Measurements from ENCODE around the gene AP3D1.

The AP3D1 gene

GRCh38 chr19:2180881-2181632 is 29.7 kb upstream of the AP3D1 start:
- no peak for DNase-seq (ENCODE audit: low read depth)

- no peak for DNase-seq (ENCODE audit: low read depth)
Measured at GRCh38 chr19:2180114-2180513, 28.7 kb upstream of the AP3D1 start.

GRCh38 chr19:2179095-2179494 is 27.7 kb upstream of the AP3D1 start:
- DNase-seq (ENCODE audit: low read depth) = no peak

- DNase-seq (ENCODE audit: low read depth) = no peak
Measured at GRCh38 chr19:2176337-2176994, 25.1 kb upstream of the AP3D1 start.

GRCh38 chr19:2175742-2176141 is 24.4 kb upstream of the AP3D1 start:
- DNase-seq (ENCODE audit: low read depth) = no peak

- DNase-seq (ENCODE audit: low read depth) = no peak
Measured at GRCh38 chr19:2173767-2174577, 22.6 kb upstream of the AP3D1 start.

GRCh38 chr19:2173388-2173766 is 22.0 kb upstream of the AP3D1 start:
- no peak for DNase-seq (ENCODE audit: low read depth)

- no peak for DNase-seq (ENCODE audit: low read depth)
Measured at GRCh38 chr19:2171349-2172145, 20.2 kb upstream of the AP3D1 start.

GRCh38 chr19:2170987-2171348 is 19.6 kb upstream of the AP3D1 start:
- no peak for DNase-seq (ENCODE audit: low read depth)

- no peak for DNase-seq (ENCODE audit: low read depth)
Measured at GRCh38 chr19:2170219-2170618, 18.9 kb upstream of the AP3D1 start.

- DNase-seq (ENCODE audit: low read depth) = peak; percentile 99
Measured at GRCh38 chr19:2168619-2169424, 17.5 kb upstream of the AP3D1 start.

- DNase-seq (ENCODE audit: low read depth) = no peak
Measured at GRCh38 chr19:2167896-2168618, 16.7 kb upstream of the AP3D1 start.

- DNase-seq (ENCODE audit: low read depth) = no peak
Measured at GRCh38 chr19:2166741-2167738, 15.7 kb upstream of the AP3D1 start.

- no peak for DNase-seq (ENCODE audit: low read depth)
Measured at GRCh38 chr19:2164020-2164998, 12.9 kb upstream of the AP3D1 start.

GRCh38 chr19:2160379-2160778 is 9.0 kb upstream of the AP3D1 start:
- no peak for DNase-seq (ENCODE audit: low read depth)

GRCh38 chr19:2157452-2157851 is 6.1 kb upstream of the AP3D1 start:
- no peak for DNase-seq (ENCODE audit: low read depth)

- DNase-seq (ENCODE audit: low read depth) = no peak
Measured at GRCh38 chr19:2154587-2155075, 3.3 kb upstream of the AP3D1 start.

GRCh38 chr19:2150794-2151338 is 500 bp downstream of the AP3D1 start:
- no peak for DNase-seq (ENCODE audit: low read depth)
